Activated CD4-positive, CD25-positive, alpha-beta regulatory T cell treated with anti-CD3 and anti-CD28 coated beads, Interleukin-2, amount 50 U/mL, for 16 hours (primary cell): ENCODE measurements around the gene HIGD2B.
"Not testable (repeated sequence)": the region's sequence is repeated elsewhere in the genome, so short reads cannot be mapped to it uniquely, and the experiment has no call there.

ENCODE experiments used
- DNase-seq: peaks from one replicate; pipeline ENCODE4 v3.0.0-alpha.2; 2020; ENCODE audit warnings: low read depth, low spot score

HIGD2B gene

GRCh38 chr15:72676838-72677237, 9.1 kb downstream of the HIGD2B start:
- DNase-seq = no peak

GRCh38 chr15:72671525-72671924, 14.5 kb downstream of the HIGD2B start:
- DNase-seq = no peak

- peak; percentile 38 for DNase-seq
These were observed 15.2 kb downstream of the HIGD2B start for GRCh38 chr15:72670656-72671352.

GRCh38 chr15:72669803-72670202, 16.2 kb downstream of the HIGD2B start:
- not testable (repeated sequence) for DNase-seq

- DNase-seq = not testable (repeated sequence)
These were observed 20.3 kb downstream of the HIGD2B start for GRCh38 chr15:72665706-72666105.

- not testable (repeated sequence) for DNase-seq
These were observed 22.1 kb downstream of the HIGD2B start for GRCh38 chr15:72663931-72664330.

GRCh38 chr15:72661081-72661480, 24.9 kb downstream of the HIGD2B start:
- not testable (repeated sequence) for DNase-seq

GRCh38 chr15:72656014-72656413, 30.0 kb downstream of the HIGD2B start:
- DNase-seq = not testable (repeated sequence)

GRCh38 chr15:72654397-72654796, 31.6 kb downstream of the HIGD2B start, which contains the start of gene GOLGA6B:
Gene GOLGA6B, plus strand, starts transcription at chr15:72654697. Its CDS starts 41 bp downstream, at chr15:72654738.
- not testable (repeated sequence) for DNase-seq

GRCh38 chr15:72648631-72649253, 37.2 kb downstream of the HIGD2B start:
- not testable (repeated sequence) for DNase-seq

- DNase-seq = not testable (repeated sequence)
These were observed 43.7 kb downstream of the HIGD2B start for GRCh38 chr15:72642271-72642670.

GRCh38 chr15:72639759-72640483, 46.1 kb downstream of the HIGD2B start:
- DNase-seq = not testable (repeated sequence)

GRCh38 chr15:72636519-72637282, 49.3 kb downstream of the HIGD2B start:
- peak; percentile 19 for DNase-seq

- DNase-seq = not testable (repeated sequence)
These were observed 56.9 kb downstream of the HIGD2B start for GRCh38 chr15:72629068-72629570.

- DNase-seq = not testable (repeated sequence)
These were observed 57.5 kb downstream of the HIGD2B start for GRCh38 chr15:72628249-72629067.

GRCh38 chr15:72626153-72626552, 59.8 kb downstream of the HIGD2B start:
- DNase-seq = not testable (repeated sequence)
